Hematopoietic multipotent progenitor cell treated with erythropoietin and hydrocortisone succinate and interleukin-3 and kit ligand, for 8 days (in vitro differentiated cells): ENCODE measurements around the gene FAM50B.

Source experiments
- DNase-seq: peaks from one replicate; pipeline ENCODE4 v3.0.0-alpha.2; 2015

The FAM50B gene

GRCh38 chr6:3820563-3820962 is 28.6 kb upstream of the FAM50B start:
- no peak for DNase-seq

GRCh38 chr6:3822747-3823445 is 26.3 kb upstream of the FAM50B start:
- peak; percentile 41 for DNase-seq

GRCh38 chr6:3823671-3824070 is 25.5 kb upstream of the FAM50B start:
- no peak for DNase-seq

GRCh38 chr6:3825331-3825831 is 23.8 kb upstream of the FAM50B start:
- DNase-seq = no peak

GRCh38 chr6:3825851-3826581 is 23.2 kb upstream of the FAM50B start:
- no peak for DNase-seq

GRCh38 chr6:3829285-3829684 is 19.9 kb upstream of the FAM50B start:
- DNase-seq = no peak

- no peak for DNase-seq
Observed at GRCh38 chr6:3830806-3831205, 18.4 kb upstream of the FAM50B start.

- DNase-seq = no peak
Observed at GRCh38 chr6:3831761-3832530, 17.2 kb upstream of the FAM50B start.

- DNase-seq = no peak
Observed at GRCh38 chr6:3835055-3835731, 14.0 kb upstream of the FAM50B start.

- no peak for DNase-seq
Observed at GRCh38 chr6:3835785-3836184, 13.4 kb upstream of the FAM50B start.

- no peak for DNase-seq
Observed at GRCh38 chr6:3836566-3836965, 12.6 kb upstream of the FAM50B start.

GRCh38 chr6:3837781-3838180 is 11.4 kb upstream of the FAM50B start:
- DNase-seq = no peak

GRCh38 chr6:3838992-3839867 is 9.9 kb upstream of the FAM50B start:
- no peak for DNase-seq

- no peak for DNase-seq
Observed at GRCh38 chr6:3841066-3841454, 8.1 kb upstream of the FAM50B start.

GRCh38 chr6:3841711-3842565 is 7.2 kb upstream of the FAM50B start:
- no peak for DNase-seq

- DNase-seq = no peak
Observed at GRCh38 chr6:3843379-3844096, 5.6 kb upstream of the FAM50B start.

GRCh38 chr6:3844097-3844463 is 5.1 kb upstream of the FAM50B start:
- no peak for DNase-seq

- DNase-seq = no peak
Observed at GRCh38 chr6:3847521-3847920, 1.7 kb upstream of the FAM50B start.

- no peak for DNase-seq
Observed at GRCh38 chr6:3848380-3848779, 793 bp upstream of the FAM50B start.

- peak; percentile 8 for DNase-seq
Observed at GRCh38 chr6:3849681-3850450, 693 bp downstream of the FAM50B start.
